Karpas-422 (cell line): ENCODE data around the gene CHST15. TPM values are rescaled to one million over a fixed set of nuclear protein-coding genes. Genes with fewer than 3 reads are reported as not detected.

Source experiments
- DNase-seq: peaks from one replicate; pipeline ENCODE4 v3.0.0-alpha.2; 2015
- H2AFZ ChIP-seq: fragments of 200-600 bp; sonication (generic); 2 replicates; pipeline ENCODE4 v1.6.1; 2014; ENCODE audit warnings: antibody characterized with exemption, low read length, mixed read lengths
- H3K27ac ChIP-seq: fragments of 200-600 bp; sonication (generic); 2 replicates; pipeline ENCODE4 v1.5.1; 2014; ENCODE audit warnings: mild to moderate bottlenecking, low read length, moderate library complexity
- H3K27me3 ChIP-seq: fragments of 200-600 bp; sonication (generic); 2 replicates; pipeline ENCODE4 v1.6.1; 2014; ENCODE audit warnings: low read length, mixed read lengths
- H3K36me3 ChIP-seq: fragments of 200-600 bp; sonication (generic); 2 replicates; pipeline ENCODE4 v1.6.1; 2014; ENCODE audit warnings: low read length, mixed read lengths; ENCODE audit not compliant: insufficient read depth
- H3K4me1 ChIP-seq: fragments of 200-600 bp; sonication (generic); 2 replicates; pipeline ENCODE4 v1.6.1; 2014; ENCODE audit warnings: mild to moderate bottlenecking, low read length, mixed read lengths
- H3K4me2 ChIP-seq: fragments of 200-600 bp; sonication (generic); 2 replicates; pipeline ENCODE4 v1.6.1; 2014; ENCODE audit warnings: low read length, low read depth, mild to moderate bottlenecking; ENCODE audit not compliant: poor library complexity, severe bottlenecking
- H3K4me3 ChIP-seq: fragments of 200-600 bp; sonication (generic); 2 replicates; pipeline ENCODE4 v1.5.1; 2014; ENCODE audit warnings: mild to moderate bottlenecking, antibody characterized with exemption, low read length, mixed read lengths
- H3K79me2 ChIP-seq: fragments of 200-600 bp; sonication (generic); 2 replicates; pipeline ENCODE4 v1.6.1; 2014; ENCODE audit warnings: mild to moderate bottlenecking, low read length, mixed read lengths
- H3K9ac ChIP-seq: fragments of 200-600 bp; sonication (generic); 2 replicates; pipeline ENCODE4 v1.6.0; 2014; ENCODE audit warnings: low read length
- H3K9me2 ChIP-seq: fragments of 200-600 bp; sonication (generic), shearing (Covaris generic); replicated peaks from 2 replicates; pipeline ENCODE4 v1.6.0; 2014; ENCODE audit warnings: mild to moderate bottlenecking, low read length, moderate library complexity; ENCODE audit not compliant: insufficient read depth
- H3K9me3 ChIP-seq: fragments of 300-700, 200-600 bp; sonication (generic); 2 replicates; pipeline ENCODE4 v1.6.1; 2014; ENCODE audit warnings: low read length, mixed read lengths
- H4K20me1 ChIP-seq: fragments of 200-600 bp; sonication (generic); 2 replicates; pipeline ENCODE4 v1.6.1; 2014; ENCODE audit warnings: mild to moderate bottlenecking, antibody characterized with exemption, low read length, low read depth; ENCODE audit not compliant: insufficient read depth
- total RNA-seq: library from RNA; depleted of rRNA; stranded (reverse); fragments of >200 nt; shearing (Covaris generic); gene quantifications from 2 replicates; pipeline ENCODE4 v1.2.3, GENCODE V29; 2014; ENCODE audit warnings: low replicate concordance

The CHST15 gene
- total RNA-seq, 1 experiment from 2014 or later, result not detected

- DNase-seq, result no peak
- Histone ChIP-seq H3K4me3 (no peak overlapping the region), H3K36me3 (no peaks in the 10 kb centered on the region), H3K4me1 (no peaks in the 10 kb centered on the region), H2AFZ (no peak overlapping the region), H3K9me3 (no peaks in the 10 kb centered on the region), H3K9ac (no peak overlapping the region), H3K4me2 (no peak overlapping the region), H4K20me1 (no peaks in the 10 kb centered on the region), H3K9me2 (no peaks in the 10 kb centered on the region), H3K27me3 (no peaks in the 10 kb centered on the region), H3K79me2 (no peaks in the 10 kb centered on the region), H3K27ac (no peak overlapping the region)
Observed at GRCh38 chr10:124072106-124072505, 21.3 kb downstream of the CHST15 start.

GRCh38 chr10:124071141-124071540, 22.3 kb downstream of the CHST15 start:
- Histone ChIP-seq H3K4me1 (no peaks in the 10 kb centered on the region), H3K9me2 (no peaks in the 10 kb centered on the region), H3K9me3 (no peaks in the 10 kb centered on the region), H3K4me3 (no peak overlapping the region), H4K20me1 (no peaks in the 10 kb centered on the region), H3K4me2 (no peak overlapping the region), H3K79me2 (no peaks in the 10 kb centered on the region), H3K27ac (no peak overlapping the region), H3K9ac (no peak overlapping the region), H3K36me3 (no peaks in the 10 kb centered on the region), H3K27me3 (no peaks in the 10 kb centered on the region), H2AFZ (no peak overlapping the region)
- no peak for DNase-seq

- Histone ChIP-seq H3K9ac (no peak overlapping the region), H3K79me2 (no peaks in the 10 kb centered on the region), H3K4me3 (no peak overlapping the region), H3K36me3 (no peaks in the 10 kb centered on the region), H3K9me2 (no peaks in the 10 kb centered on the region), H3K27me3 (no peaks in the 10 kb centered on the region), H3K9me3 (no peaks in the 10 kb centered on the region), H3K27ac (no peak overlapping the region), H2AFZ (no peak overlapping the region), H3K4me1 (no peaks in the 10 kb centered on the region), H3K4me2 (no peak overlapping the region), H4K20me1 (no peaks in the 10 kb centered on the region)
- DNase-seq, result no peak
Observed at GRCh38 chr10:124070666-124071065, 22.7 kb downstream of the CHST15 start.

GRCh38 chr10:124069341-124070264, 23.8 kb downstream of the CHST15 start:
- no peak overlapping the region for H3K4me2 ChIP-seq
- no peaks in the 10 kb centered on the region for H3K4me1 ChIP-seq
- no peak overlapping the region for H2AFZ ChIP-seq
- H3K9me3 ChIP-seq, result no peaks in the 10 kb centered on the region
- no peaks in the 10 kb centered on the region for H3K9me2 ChIP-seq
- no peak overlapping the region for H3K4me3 ChIP-seq
- DNase-seq, result no peak
- no peaks in the 10 kb centered on the region for H3K36me3 ChIP-seq
- no peaks in the 10 kb centered on the region for H4K20me1 ChIP-seq
- no peak overlapping the region for H3K27ac ChIP-seq
- no peaks in the 10 kb centered on the region for H3K79me2 ChIP-seq
- H3K9ac ChIP-seq, result no peak overlapping the region
- H3K27me3 ChIP-seq, result no peaks in the 10 kb centered on the region

GRCh38 chr10:124068929-124069328, 24.5 kb downstream of the CHST15 start:
- Histone ChIP-seq H2AFZ (no peak overlapping the region), H4K20me1 (no peaks in the 10 kb centered on the region), H3K4me2 (no peak overlapping the region), H3K27ac (no peak overlapping the region), H3K4me1 (no peaks in the 10 kb centered on the region), H3K27me3 (no peaks in the 10 kb centered on the region), H3K4me3 (no peak overlapping the region), H3K9ac (no peak overlapping the region), H3K79me2 (no peaks in the 10 kb centered on the region), H3K36me3 (no peaks in the 10 kb centered on the region), H3K9me3 (no peaks in the 10 kb centered on the region), H3K9me2 (no peaks in the 10 kb centered on the region)
- no peak for DNase-seq

GRCh38 chr10:124067825-124068400, 25.5 kb downstream of the CHST15 start:
- H3K4me2 ChIP-seq, result no peak overlapping the region

GRCh38 chr10:124066781-124067714, 26.4 kb downstream of the CHST15 start:
- Histone ChIP-seq H2AFZ (no peak overlapping the region), H3K4me2 (no peak overlapping the region), H3K9me2 (no peaks in the 10 kb centered on the region), H3K9ac (no peak overlapping the region), H3K36me3 (no peaks in the 10 kb centered on the region), H4K20me1 (no peaks in the 10 kb centered on the region), H3K9me3 (no peaks in the 10 kb centered on the region), H3K27me3 (no peaks in the 10 kb centered on the region), H3K4me3 (no peak overlapping the region), H3K79me2 (no peaks in the 10 kb centered on the region), H3K27ac (no peak overlapping the region), H3K4me1 (no peaks in the 10 kb centered on the region)
- DNase-seq, result no peak

More at GRCh38 chr10:124067825-124068400, 25.5 kb downstream of the CHST15 start:
- Histone ChIP-seq H3K9me3 (no peaks in the 10 kb centered on the region), H3K27me3 (no peaks in the 10 kb centered on the region), H4K20me1 (no peaks in the 10 kb centered on the region), H3K9me2 (no peaks in the 10 kb centered on the region), H3K27ac (no peak overlapping the region), H3K4me1 (no peaks in the 10 kb centered on the region), H2AFZ (no peak overlapping the region), H3K9ac (no peak overlapping the region), H3K4me3 (no peak overlapping the region), H3K36me3 (no peaks in the 10 kb centered on the region), H3K79me2 (no peaks in the 10 kb centered on the region)
- DNase-seq, result no peak
